HUES6 (cell line): ENCODE data around the gene MRPS18C.
"Not testable (repeated sequence)": the region's sequence is repeated elsewhere in the genome, so short reads cannot be mapped to it uniquely, and the experiment has no call there.

ENCODE experiments used
- H3K27ac ChIP-seq: 2 replicates; pipeline ENCODE4 v1.7.0; 2013; ENCODE audit warnings: low read depth, mild to moderate bottlenecking, low read length, inconsistent platforms
- H3K27me3 ChIP-seq: 2 replicates; pipeline ENCODE4 v1.6.1; 2013; ENCODE audit warnings: low read length; ENCODE audit not compliant: control insufficient read depth, insufficient read depth
- H3K36me3 ChIP-seq: 2 replicates; pipeline ENCODE4 v1.6.1; 2013; ENCODE audit warnings: low read length; ENCODE audit not compliant: control insufficient read depth, insufficient read depth
- H3K4me1 ChIP-seq: 2 replicates; pipeline ENCODE4 v1.6.1; 2013; ENCODE audit warnings: low read length; ENCODE audit not compliant: control insufficient read depth, insufficient read depth
- H3K4me3 ChIP-seq: 2 replicates; pipeline ENCODE4 v1.5.1; 2013; ENCODE audit warnings: low read depth, low read length
- H3K9ac ChIP-seq: one replicate; pipeline ENCODE4 v1.6.1; 2013; ENCODE audit warnings: mild to moderate bottlenecking, low read length
- H3K9me3 ChIP-seq: 2 replicates; pipeline ENCODE4 v1.6.1; 2013; ENCODE audit warnings: low read depth, low read length; ENCODE audit not compliant: control insufficient read depth, insufficient read depth

Gene MRPS18C

DNA sequence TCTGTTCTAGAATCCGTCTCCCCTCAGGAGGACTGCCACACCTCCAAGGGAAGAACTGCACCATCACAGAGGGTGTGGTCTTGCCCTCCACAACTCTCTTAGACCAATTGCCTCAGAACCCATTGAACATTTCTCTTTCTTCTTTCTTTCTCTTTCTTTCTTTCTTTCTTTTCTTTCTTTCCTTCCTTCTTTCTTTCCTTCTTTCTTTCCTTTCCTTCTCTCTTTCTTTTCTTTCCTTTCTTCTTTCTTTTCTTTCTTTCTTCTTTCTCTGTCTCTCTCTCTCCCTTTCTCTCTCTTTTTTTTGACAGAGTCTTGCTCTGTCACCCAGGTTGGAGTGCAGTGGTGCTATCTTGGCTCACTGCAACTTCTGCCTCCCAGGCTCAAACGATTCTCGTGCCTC, 45.8 kb downstream of the MRPS18C start:
- not testable (repeated sequence) for H3K9ac ChIP-seq, H3K9me3 ChIP-seq, H3K4me3 ChIP-seq, H3K27ac ChIP-seq, H3K36me3 ChIP-seq, H3K4me1 ChIP-seq, H3K27me3 ChIP-seq

DNA sequence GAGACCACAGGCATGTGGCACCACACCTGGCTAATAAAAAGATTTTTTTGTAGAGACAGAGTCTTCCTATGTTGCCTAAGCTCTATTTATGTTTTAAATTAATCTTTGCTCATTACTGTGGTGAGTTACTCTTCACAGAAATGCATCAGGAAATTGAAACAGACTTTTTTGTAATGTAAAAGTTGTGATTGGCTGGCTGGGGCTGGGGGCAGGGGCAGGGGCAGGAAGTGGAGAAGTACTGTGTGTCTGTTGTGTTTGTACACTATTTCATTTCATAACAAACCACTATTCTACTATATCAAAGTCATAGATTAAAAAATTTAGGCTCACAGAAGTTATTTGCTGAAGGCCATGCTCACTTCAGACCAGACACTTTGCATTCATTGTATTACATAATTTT, 48.1 kb downstream of the MRPS18C start:
- no peak overlapping the region for H3K4me3 ChIP-seq
- no peak overlapping the region for H3K9ac ChIP-seq

DNA sequence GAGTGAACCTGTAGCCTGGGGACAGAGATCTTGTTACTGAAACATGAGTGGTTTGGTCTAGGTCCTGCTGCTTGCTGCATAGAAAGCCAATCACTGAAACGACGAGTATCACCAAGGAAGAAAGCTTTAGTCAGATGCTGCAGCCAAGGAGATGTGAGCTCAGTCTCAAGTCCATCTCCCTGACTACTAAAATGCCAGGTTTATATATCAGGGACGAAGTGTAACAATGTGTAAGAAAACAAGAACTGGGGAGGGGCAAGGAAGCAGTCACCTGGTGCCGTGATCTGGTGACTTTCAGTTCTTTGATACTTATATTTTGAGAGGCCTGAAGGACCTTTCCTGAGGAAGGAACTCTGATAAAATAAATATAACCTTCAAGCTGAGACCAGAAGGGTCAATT, 48.6 kb downstream of the MRPS18C start:
- H3K9ac ChIP-seq, result no peak overlapping the region
- no peaks in the 10 kb centered on the region for H3K36me3 ChIP-seq
- no peaks in the 10 kb centered on the region for H3K27me3 ChIP-seq
- no peaks in the 10 kb centered on the region for H3K9me3 ChIP-seq
- no peak overlapping the region for H3K27ac ChIP-seq
- H3K4me3 ChIP-seq, result no peak overlapping the region
- peaks cover 4% of the 10 kb centered on the region for H3K4me1 ChIP-seq

More for the DNA sequence above, 48.1 kb downstream of the MRPS18C start:
- no peak overlapping the region for H3K27ac ChIP-seq
- H3K4me1 ChIP-seq, result peaks cover 4% of the 10 kb centered on the region
- no peaks in the 10 kb centered on the region for H3K27me3 ChIP-seq
- H3K9me3 ChIP-seq, result no peaks in the 10 kb centered on the region
- no peaks in the 10 kb centered on the region for H3K36me3 ChIP-seq

DNA sequence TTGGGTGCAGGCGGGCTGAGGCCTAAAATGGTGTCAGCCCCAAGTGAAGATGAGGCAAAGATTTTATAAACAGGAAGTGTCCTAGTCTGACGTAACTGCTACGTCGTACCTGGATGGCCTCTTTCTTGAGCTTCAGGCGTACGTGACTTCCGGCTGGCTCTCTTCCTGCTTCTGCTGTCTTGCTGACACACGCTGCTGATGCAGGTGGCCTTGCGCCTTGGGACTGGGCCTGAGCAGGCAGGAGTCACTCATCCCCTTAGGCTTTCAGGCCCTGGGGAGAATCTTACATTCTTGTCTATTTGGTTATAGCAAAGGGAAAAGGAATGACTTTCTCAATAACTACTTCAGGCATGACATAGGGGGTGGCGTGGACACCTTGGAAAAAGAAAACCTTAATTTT, 49.1 kb downstream of the MRPS18C start:
- H3K9ac ChIP-seq, result no peak overlapping the region
- H3K4me3 ChIP-seq, result no peak overlapping the region
- no peaks in the 10 kb centered on the region for H3K9me3 ChIP-seq
- H3K27me3 ChIP-seq, result no peaks in the 10 kb centered on the region
- H3K36me3 ChIP-seq, result no peaks in the 10 kb centered on the region
- peaks cover 4% of the 10 kb centered on the region for H3K4me1 ChIP-seq
- no peak overlapping the region for H3K27ac ChIP-seq

DNA sequence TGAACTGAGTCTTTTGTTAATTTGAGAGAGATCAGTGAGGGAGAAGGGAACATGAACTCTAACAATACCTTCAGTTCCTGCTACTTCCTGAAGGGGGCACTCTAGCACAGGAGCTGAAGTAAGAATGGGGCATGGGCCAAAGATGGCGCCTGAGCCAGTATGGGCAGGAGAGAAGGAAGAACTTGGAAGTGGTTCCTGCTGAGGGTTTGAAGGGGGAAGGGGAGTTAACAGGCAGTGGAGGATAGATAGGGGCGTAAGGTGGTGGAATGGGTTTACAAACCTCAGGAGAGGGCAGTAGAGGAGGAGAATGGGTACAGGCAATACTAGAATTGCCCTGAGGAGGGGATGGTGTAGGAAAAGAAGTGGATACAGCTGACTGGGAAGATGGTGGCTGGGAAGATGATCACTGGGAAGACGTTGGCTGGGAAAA, 53.3 kb downstream of the MRPS18C start:
- H3K4me1 ChIP-seq, H3K36me3 ChIP-seq, H3K27me3 ChIP-seq, H3K9me3 ChIP-seq, H3K9ac ChIP-seq, H3K27ac ChIP-seq, H3K4me3 ChIP-seq: not testable (repeated sequence)

DNA sequence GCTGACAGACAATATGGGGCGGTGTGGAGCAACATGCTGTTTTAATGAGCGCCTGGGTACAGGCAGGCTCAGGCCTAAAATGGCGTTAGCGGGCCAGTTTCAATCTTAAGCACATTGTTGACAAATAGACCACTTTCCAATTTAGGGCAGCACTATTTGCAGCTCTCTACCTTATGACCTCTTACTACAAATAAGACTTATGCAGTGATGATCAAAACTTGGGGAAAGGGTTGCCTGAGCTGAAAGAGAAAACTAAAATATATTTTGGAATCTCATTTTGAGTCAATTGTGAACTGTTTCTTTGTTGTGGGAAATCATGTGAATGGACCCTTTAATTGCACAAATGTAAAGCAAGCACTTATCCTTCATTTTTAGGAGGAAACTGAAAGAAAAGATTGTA, 54.6 kb downstream of the MRPS18C start:
- Histone ChIP-seq H3K4me1 (no peaks in the 10 kb centered on the region), H3K9ac (no peak overlapping the region), H3K36me3 (no peaks in the 10 kb centered on the region), H3K4me3 (no peak overlapping the region), H3K27ac (no peak overlapping the region), H3K9me3 (no peaks in the 10 kb centered on the region), H3K27me3 (no peaks in the 10 kb centered on the region)
